ENCODE results near the gene LRP5.
A peak's percentile ranks its signal among the peaks of the same experiment; 100 is the strongest.
"Not testable (repeated sequence)": the region's sequence is repeated elsewhere in the genome, so short reads cannot be mapped to it uniquely, and the experiment has no call there.

LRP5 gene

GRCh38 chr11:68297494-68297811 lies 14.9 kb upstream of the LRP5 start:
- Mint-ChIP-seq H3K27ac (no peak overlapping the region), H3K36me3 (no peaks in the 10 kb centered on the region), H3K9me3 (no peaks in the 10 kb centered on the region), H3K4me3 (no peak overlapping the region), H3K4me1 (peaks cover 7% of the 10 kb centered on the region)
- ATAC-seq (no peak), DNase-seq (ENCODE audit: low spot score in 2 of 2) (no peak)

GRCh38 chr11:68297812-68298658 lies 14.4 kb upstream of the LRP5 start:
- H3K27ac Mint-ChIP-seq = no peak overlapping the region
- no peak overlapping the region for H3K4me3 Mint-ChIP-seq
- peak; percentile 88 to 90 for DNase-seq (ENCODE audit: low spot score in 2 of 2)
- ATAC-seq = peak; percentile 94
- H3K36me3 Mint-ChIP-seq = no peaks in the 10 kb centered on the region
- H3K9me3 Mint-ChIP-seq = no peaks in the 10 kb centered on the region
- peaks cover 7% of the 10 kb centered on the region for H3K4me1 Mint-ChIP-seq

- no peaks in the 10 kb centered on the region for H3K36me3 Mint-ChIP-seq
These were observed 13.5 kb upstream of the LRP5 start for GRCh38 chr11:68298659-68299516.

GRCh38 chr11:68299517-68299879 lies 12.9 kb upstream of the LRP5 start:
- not testable (repeated sequence) for H3K4me1 Mint-ChIP-seq; DNase-seq (ENCODE audit: low spot score in 2 of 2); ATAC-seq; H3K27ac Mint-ChIP-seq; H3K9me3 Mint-ChIP-seq; H3K4me3 Mint-ChIP-seq; H3K36me3 Mint-ChIP-seq

More at GRCh38 chr11:68298659-68299516, 13.5 kb upstream of the LRP5 start:
- Mint-ChIP-seq H3K4me1 (peaks cover 7% of the 10 kb centered on the region), H3K4me3 (no peak overlapping the region), H3K27ac (no peak overlapping the region), H3K9me3 (no peaks in the 10 kb centered on the region)
- DNase-seq (ENCODE audit: low spot score in 2 of 2) (no peak), ATAC-seq (no peak)

- DNase-seq (ENCODE audit: low spot score in 2 of 2) = no peak
- no peak overlapping the region for H3K27ac Mint-ChIP-seq
- ATAC-seq = no peak
- H3K4me3 Mint-ChIP-seq = no peak overlapping the region
- no peaks in the 10 kb centered on the region for H3K9me3 Mint-ChIP-seq
- no peaks in the 10 kb centered on the region for H3K36me3 Mint-ChIP-seq
- H3K4me1 Mint-ChIP-seq = peaks cover 7% of the 10 kb centered on the region
These were observed 12.1 kb upstream of the LRP5 start for GRCh38 chr11:68300076-68300830.

GRCh38 chr11:68302256-68302655 lies 10.1 kb upstream of the LRP5 start:
- Mint-ChIP-seq H3K27ac (no peak overlapping the region), H3K4me1 (peaks cover 7% of the 10 kb centered on the region), H3K36me3 (no peaks in the 10 kb centered on the region), H3K9me3 (no peaks in the 10 kb centered on the region), H3K4me3 (no peak overlapping the region)
- ATAC-seq = no peak
- DNase-seq (ENCODE audit: low spot score in 2 of 2) = no peak

GRCh38 chr11:68302670-68303069 lies 9.7 kb upstream of the LRP5 start:
- H3K9me3 Mint-ChIP-seq = no peaks in the 10 kb centered on the region
- no peak overlapping the region for H3K27ac Mint-ChIP-seq
- ATAC-seq (no peak), DNase-seq (ENCODE audit: low spot score in 2 of 2) (no peak)
- no peaks in the 10 kb centered on the region for H3K36me3 Mint-ChIP-seq
- no peak overlapping the region for H3K4me3 Mint-ChIP-seq
- peaks cover 4% of the 10 kb centered on the region for H3K4me1 Mint-ChIP-seq

- ATAC-seq (no peak), DNase-seq (ENCODE audit: low spot score in 2 of 2) (no peak)
- Mint-ChIP-seq H3K9me3 (no peaks in the 10 kb centered on the region), H3K36me3 (no peaks in the 10 kb centered on the region), H3K4me3 (no peak overlapping the region), H3K27ac (no peak overlapping the region), H3K4me1 (peaks cover under 1% of the 10 kb centered on the region)
These were observed 9.3 kb upstream of the LRP5 start for GRCh38 chr11:68303083-68303482.

GRCh38 chr11:68303982-68304780 lies 8.2 kb upstream of the LRP5 start:
- DNase-seq (ENCODE audit: low spot score in 2 of 2) (no peak), ATAC-seq (no peak)
- no peaks in the 10 kb centered on the region for H3K4me1 Mint-ChIP-seq
- no peak overlapping the region for H3K27ac Mint-ChIP-seq
- H3K36me3 Mint-ChIP-seq = no peaks in the 10 kb centered on the region
- no peaks in the 10 kb centered on the region for H3K9me3 Mint-ChIP-seq
- H3K4me3 Mint-ChIP-seq = no peak overlapping the region

- DNase-seq (ENCODE audit: low spot score in 2 of 2) (no peak), ATAC-seq (no peak)
- Mint-ChIP-seq H3K4me3 (no peak overlapping the region), H3K4me1 (peaks cover 8% of the 10 kb centered on the region), H3K36me3 (no peaks in the 10 kb centered on the region), H3K9me3 (no peaks in the 10 kb centered on the region), H3K27ac (no peak overlapping the region)
These were observed 5.8 kb upstream of the LRP5 start for GRCh38 chr11:68306636-68307035.

- Mint-ChIP-seq H3K4me3 (no peak overlapping the region), H3K4me1 (peaks cover 9% of the 10 kb centered on the region), H3K9me3 (no peaks in the 10 kb centered on the region), H3K36me3 (no peaks in the 10 kb centered on the region), H3K27ac (no peak overlapping the region)
- no peak for ATAC-seq
- no peak for DNase-seq (ENCODE audit: low spot score in 2 of 2)
These were observed 4.3 kb upstream of the LRP5 start for GRCh38 chr11:68308068-68308467.

GRCh38 chr11:68309621-68310185 lies 2.7 kb upstream of the LRP5 start:
- H3K36me3 Mint-ChIP-seq = no peaks in the 10 kb centered on the region
- ATAC-seq (no peak), DNase-seq (ENCODE audit: low spot score in 2 of 2) (no peak)
- H3K4me1 Mint-ChIP-seq = peaks cover 17% of the 10 kb centered on the region
- H3K9me3 Mint-ChIP-seq = no peaks in the 10 kb centered on the region
- no peak overlapping the region for H3K27ac Mint-ChIP-seq
- H3K4me3 Mint-ChIP-seq = no peak overlapping the region

GRCh38 chr11:68311160-68312116 lies 953 bp upstream of the LRP5 start:
- DNase-seq (ENCODE audit: low spot score in 2 of 2) = no peak
- H3K27ac Mint-ChIP-seq = no peak overlapping the region
- no peak for ATAC-seq
- H3K36me3 Mint-ChIP-seq = no peaks in the 10 kb centered on the region
- H3K4me3 Mint-ChIP-seq = peak overlapping the region; percentile 43
- no peaks in the 10 kb centered on the region for H3K9me3 Mint-ChIP-seq
- peaks cover 17% of the 10 kb centered on the region for H3K4me1 Mint-ChIP-seq

All from stimulated activated effector memory CD8-positive, alpha-beta T cell treated with anti-CD3 and anti-CD28 coated beads, Interleukin-12 subunit alpha, Interleukin-12 subunit beta, amount 100 ng/mL, for 72 hours (primary cell).